ENCODE results near the gene IFT88. TPM values are rescaled to one million over a fixed set of nuclear protein-coding genes. Genes with fewer than 3 reads are reported as not detected.
A peak's percentile ranks its signal among the peaks of the same experiment; 100 is the strongest.
"Not testable (repeated sequence)": the region's sequence is repeated elsewhere in the genome, so short reads cannot be mapped to it uniquely, and the experiment has no call there.

IFT88 gene
- total RNA-seq, 8 experiments from 2014 or later = 8.9 to 31.7 (median 16.0) TPM

DNA sequence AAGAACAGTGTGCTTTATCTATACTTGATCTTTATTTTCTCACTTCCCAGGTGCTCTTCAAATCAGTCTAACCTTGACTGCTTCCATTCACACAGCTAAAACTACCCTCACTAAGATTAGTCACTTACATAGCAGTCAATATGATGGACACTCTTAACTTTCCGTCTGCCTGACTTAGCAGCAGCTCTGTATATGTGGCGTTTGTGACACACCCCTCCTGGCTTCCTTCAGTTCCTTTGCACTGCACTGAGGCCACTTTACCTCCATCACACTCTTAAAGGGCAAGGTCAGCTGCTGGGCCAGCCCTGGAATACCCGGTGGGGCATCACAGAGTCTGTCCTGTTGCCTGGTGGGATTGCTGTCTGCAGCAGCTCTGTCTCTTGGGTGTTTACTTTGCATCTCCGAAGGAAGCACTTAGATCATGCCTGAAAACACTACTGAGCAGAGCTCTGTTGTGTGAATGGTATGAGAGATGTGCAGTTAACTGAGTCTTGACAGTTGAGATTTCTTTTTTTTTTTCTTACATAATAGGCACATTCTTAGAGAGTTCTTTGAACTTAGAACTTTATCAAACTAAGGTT lies 101.0 kb downstream of the IFT88 start:
- peak in 2 of 8 experiments; percentile 36 to 81 for ATAC-seq (replicated peaks in 6 of 8)
- WGBS, 10 experiments = 54 to 86% (median 71%) methylated on average over 1 to 4 of the region's 4 CpGs; no CpG with 5 or more reads in 5 of the 10 experiments
- H3K4me1 ChIP-seq (replicated peaks in 1 of 2) = no peaks in the 10 kb centered on the region
- H3K4me3 ChIP-seq = no peak overlapping the region
- H3K27ac ChIP-seq = no peak overlapping the region
- in situ Hi-C loops (cut with MboI; ENCODE audit: low pct_unique_long_range_greater_than_20kb in 2 of 9, low sequenced_read_pairs in 9 of 9, unreplicated experiment in 9 of 9) = no loop called here

DNA sequence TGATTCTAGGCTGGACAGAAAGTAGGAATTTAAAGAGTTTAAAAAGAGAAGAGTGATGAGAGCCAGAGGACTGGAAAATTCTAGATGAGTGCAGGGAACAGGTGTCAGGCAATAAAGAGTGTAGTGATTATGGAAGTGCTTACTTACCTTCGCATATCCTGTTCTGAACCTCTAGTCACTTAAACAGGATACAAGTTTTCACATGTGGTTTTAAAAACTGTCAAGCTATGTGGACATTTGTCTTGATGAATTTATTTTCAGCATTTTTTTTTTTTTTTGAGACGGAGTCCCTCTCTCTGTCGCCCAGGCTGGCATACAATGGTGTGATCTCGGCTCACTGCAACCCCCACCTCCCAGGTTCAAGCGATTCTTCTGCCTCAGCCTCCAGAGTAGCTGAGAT lies 102.2 kb downstream of the IFT88 start:
- ATAC-seq (replicated peaks in 6 of 8) = no peak
- no peaks in the 10 kb centered on the region for H3K4me1 ChIP-seq (replicated peaks in 1 of 2)
- H3K4me3 ChIP-seq = no peak overlapping the region
- in situ Hi-C loops (cut with MboI; ENCODE audit: low pct_unique_long_range_greater_than_20kb in 2 of 9, low sequenced_read_pairs in 9 of 9, unreplicated experiment in 9 of 9) = no loop called here
- 65 to 100% (median 97%) methylated on average over 1 to 5 of the region's 5 CpGs; no CpG with 5 or more reads in 3 of the 10 experiments for WGBS, 10 experiments
- H3K27ac ChIP-seq = no peak overlapping the region

DNA sequence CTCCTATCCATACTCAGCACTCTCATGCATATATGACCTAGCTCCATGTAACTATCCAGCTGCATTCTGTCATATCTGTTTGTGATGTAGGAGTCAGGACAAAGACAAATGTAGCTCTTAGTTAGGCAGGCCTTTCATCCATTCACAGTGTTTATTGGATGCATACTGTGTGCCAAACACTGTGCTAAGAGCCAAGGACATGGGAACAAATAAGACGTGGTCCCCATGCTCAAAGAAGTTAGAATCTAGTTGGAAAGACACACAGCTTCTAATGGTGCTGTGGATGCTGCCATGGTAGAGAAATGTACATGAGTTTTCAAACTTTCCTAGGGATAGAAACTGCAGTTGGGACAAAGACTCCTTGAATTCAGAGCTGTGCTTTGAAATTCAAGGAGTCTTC lies 104.8 kb downstream of the IFT88 start:
- H3K4me1 ChIP-seq (replicated peaks in 1 of 2) = no peaks in the 10 kb centered on the region
- in situ Hi-C loops (cut with MboI; ENCODE audit: low pct_unique_long_range_greater_than_20kb in 2 of 9, low sequenced_read_pairs in 9 of 9, unreplicated experiment in 9 of 9) = no loop called here
- no peak overlapping the region for H3K27ac ChIP-seq
- 44 to 100% (median 100%) methylated on average over 1 of the region's 1 CpG; no CpG with 5 or more reads in 5 of the 10 experiments for WGBS, 10 experiments
- ATAC-seq (replicated peaks in 6 of 8) = no peak
- H3K4me3 ChIP-seq = no peak overlapping the region

DNA sequence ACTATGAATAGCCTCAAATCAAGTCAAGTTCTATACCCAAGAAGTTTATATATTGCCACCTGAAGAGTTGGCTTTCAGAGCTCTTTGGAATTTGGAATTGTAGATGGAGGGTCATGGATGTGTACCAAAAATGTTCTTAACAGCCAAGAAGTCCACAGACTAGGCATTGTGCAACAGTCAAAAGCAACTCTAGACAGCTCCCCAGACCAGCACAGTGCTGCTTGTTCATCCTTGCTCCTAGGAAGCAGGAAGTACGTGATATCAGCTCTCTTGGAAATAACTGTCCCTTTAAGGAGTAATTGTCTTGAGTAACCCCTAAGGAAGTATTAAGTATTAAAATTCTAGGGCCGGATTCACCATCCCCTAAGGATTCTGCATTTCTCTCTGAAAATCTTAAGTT lies 105.8 kb downstream of the IFT88 start:
- no peaks in the 10 kb centered on the region for H3K4me1 ChIP-seq (replicated peaks in 1 of 2)
- no peak overlapping the region for H3K27ac ChIP-seq
- ATAC-seq (replicated peaks in 6 of 8) = no peak
- no peak overlapping the region for H3K4me3 ChIP-seq
- 0 to 100% (median 63%) methylated on average over 1 to 2 of the region's 2 CpGs; no CpG with 5 or more reads in 3 of the 10 experiments for WGBS, 10 experiments
- in situ Hi-C loops (cut with MboI; ENCODE audit: low pct_unique_long_range_greater_than_20kb in 2 of 9, low sequenced_read_pairs in 9 of 9, unreplicated experiment in 9 of 9) = no loop called here

DNA sequence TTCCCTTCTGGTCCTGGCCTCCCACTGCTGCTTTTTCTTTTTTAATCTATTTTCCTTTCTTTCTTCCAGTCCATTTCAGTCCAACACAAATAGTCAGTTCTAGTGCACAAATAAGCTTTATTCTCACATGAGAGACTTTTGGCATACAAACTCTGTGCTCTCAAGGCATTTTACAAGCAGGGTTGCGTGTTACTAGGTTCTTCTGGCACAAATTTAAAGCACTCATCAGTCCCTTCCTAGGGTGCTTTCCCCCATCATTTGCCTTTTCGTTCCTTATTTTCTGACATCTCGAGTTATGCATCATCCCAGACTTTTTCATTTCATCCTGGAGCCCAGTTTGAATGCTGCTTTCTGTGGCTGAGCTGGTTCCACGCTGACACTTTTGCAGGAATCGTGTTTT lies 106.8 kb downstream of the IFT88 start:
- 17 to 91% (median 85%) methylated on average over 1 to 5 of the region's 5 CpGs for WGBS, 10 experiments
- no peak overlapping the region for H3K27ac ChIP-seq
- in situ Hi-C loops (cut with MboI; ENCODE audit: low pct_unique_long_range_greater_than_20kb in 2 of 9, low sequenced_read_pairs in 9 of 9, unreplicated experiment in 9 of 9) = no loop called here
- no peak for ATAC-seq (replicated peaks in 6 of 8)
- peaks cover 2 to 3% of the 10 kb centered on the region in 2 donors for H3K4me1 ChIP-seq (replicated peaks in 1 of 2)
- no peak overlapping the region for H3K4me3 ChIP-seq

DNA sequence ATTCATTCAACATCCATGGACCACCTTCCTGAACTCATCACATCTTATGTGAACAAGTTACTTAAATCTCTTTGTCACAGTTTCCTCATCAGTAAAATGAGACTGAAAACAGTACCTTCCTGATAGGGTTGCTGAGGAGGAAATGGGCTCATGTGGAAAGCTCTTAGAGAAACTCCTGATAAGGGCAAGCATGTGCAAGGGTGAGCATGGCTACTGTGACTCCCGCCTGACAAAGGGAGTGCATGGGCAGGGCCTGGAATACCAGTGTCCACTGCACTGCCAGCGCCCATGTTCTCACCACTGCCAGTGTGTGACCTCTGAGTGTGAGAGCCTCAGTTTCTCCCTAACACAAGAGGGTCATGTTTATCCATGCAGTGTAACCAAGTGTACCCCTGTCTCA lies 109.3 kb downstream of the IFT88 start:
- Histone ChIP-seq H3K4me3 (no peak overlapping the region), H3K27ac (no peak overlapping the region), H3K4me1 (replicated peaks in 1 of 2) (peaks cover 4 to 5% of the 10 kb centered on the region in 2 donors)
- 81 to 100% (median 100%) methylated on average over 1 to 2 of the region's 2 CpGs; no CpG with 5 or more reads in 5 of the 10 experiments for WGBS, 10 experiments
- in situ Hi-C loops (cut with MboI; ENCODE audit: low pct_unique_long_range_greater_than_20kb in 2 of 9, low sequenced_read_pairs in 9 of 9, unreplicated experiment in 9 of 9) = no loop called here
- ATAC-seq (replicated peaks in 6 of 8) = peak in 1 of 8 experiments; percentile 26

DNA sequence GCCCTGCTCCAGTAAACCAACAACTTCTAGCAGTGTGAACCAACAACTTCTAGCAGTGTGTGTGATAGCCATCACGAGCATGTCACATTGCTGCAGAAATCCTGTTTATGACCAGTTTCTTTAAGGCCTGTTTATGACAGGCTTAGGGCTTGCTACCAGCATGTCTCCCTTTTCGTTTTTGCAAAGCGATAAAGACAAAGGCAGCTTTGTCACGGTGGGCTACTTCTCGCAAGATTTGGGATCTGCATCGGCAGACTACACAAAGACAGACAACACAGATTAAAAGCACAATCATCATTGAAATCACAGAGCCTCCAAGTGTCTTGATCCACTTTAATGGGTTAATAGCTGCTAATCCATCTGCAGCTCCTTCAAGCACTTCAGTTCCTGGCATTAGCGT lies 111.6 kb downstream of the IFT88 start:
- H3K4me1 ChIP-seq (replicated peaks in 1 of 2) = peaks cover 4 to 15% of the 10 kb centered on the region in 2 donors
- H3K27ac ChIP-seq; H3K4me3 ChIP-seq; ATAC-seq (replicated peaks in 6 of 8); in situ Hi-C loops (cut with MboI; ENCODE audit: low pct_unique_long_range_greater_than_20kb in 2 of 9, low sequenced_read_pairs in 9 of 9, unreplicated experiment in 9 of 9): not testable (repeated sequence)
- WGBS, 10 experiments = 24 to 100% (median 71%) methylated on average over 1 to 7 of the region's 7 CpGs; no CpG with 5 or more reads in 1 of the 10 experiments

DNA sequence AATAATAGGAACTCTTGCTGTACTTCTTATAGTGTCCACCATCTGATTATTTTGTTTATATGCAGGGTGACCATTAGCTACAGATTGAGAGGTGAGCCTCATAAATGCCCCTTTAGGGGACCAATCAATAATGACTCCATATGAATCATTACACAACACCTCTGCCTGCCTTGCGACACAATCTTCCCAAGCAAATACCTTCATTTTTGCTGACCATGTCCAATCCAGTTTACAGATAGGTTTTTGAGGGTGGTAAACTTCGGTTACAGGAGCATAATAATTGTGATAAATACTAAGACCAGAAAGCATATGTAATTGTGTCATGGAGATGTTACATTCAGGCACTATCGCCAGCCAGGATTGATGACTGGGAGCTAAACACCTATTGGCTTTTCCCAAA lies 112.9 kb downstream of the IFT88 start:
- no peak overlapping the region for H3K4me3 ChIP-seq
- in situ Hi-C loops (cut with MboI; ENCODE audit: low pct_unique_long_range_greater_than_20kb in 2 of 9, low sequenced_read_pairs in 9 of 9, unreplicated experiment in 9 of 9) = no loop called here

DNA sequence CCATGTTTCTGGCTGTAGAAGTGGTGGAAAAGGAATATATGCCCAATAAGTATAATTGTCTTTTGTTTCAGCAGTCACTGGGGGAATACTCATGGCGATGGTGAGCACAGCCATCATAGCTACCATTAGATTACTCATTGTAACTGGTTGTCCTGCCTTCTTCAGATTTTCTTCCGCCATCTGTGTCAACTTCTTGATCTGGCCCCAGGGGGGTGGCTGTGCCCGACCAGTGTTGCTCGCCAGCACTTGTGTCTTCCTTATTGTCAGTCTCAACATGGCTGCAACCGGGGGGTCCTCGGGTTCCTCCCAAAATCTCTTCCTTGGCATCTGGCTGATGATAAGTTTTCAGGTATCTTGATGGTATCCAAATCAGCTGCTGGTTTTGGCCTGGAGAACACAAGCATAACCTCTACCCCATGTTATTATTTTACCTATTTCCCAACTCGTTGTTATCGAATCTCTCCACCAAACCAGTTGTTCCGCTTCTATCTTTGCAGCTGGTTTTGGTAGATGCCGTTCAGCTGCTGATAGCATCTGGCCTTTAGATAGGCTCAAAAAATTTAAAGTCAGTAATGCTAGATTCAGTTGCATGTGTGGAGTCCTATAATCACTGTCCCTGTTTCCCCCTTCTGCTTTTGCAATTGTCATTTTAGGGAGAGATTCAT lies 113.6 kb downstream of the IFT88 start:
- H3K4me3 ChIP-seq = no peak overlapping the region
- peaks cover 4 to 15% of the 10 kb centered on the region in 2 donors for H3K4me1 ChIP-seq (replicated peaks in 1 of 2)
- 83 to 100% (median 98%) methylated on average over 1 to 10 of the region's 10 CpGs for WGBS, 10 experiments
- H3K27ac ChIP-seq = no peak overlapping the region
- no peak for ATAC-seq (replicated peaks in 6 of 8)
- in situ Hi-C loops (cut with MboI; ENCODE audit: low pct_unique_long_range_greater_than_20kb in 2 of 9, low sequenced_read_pairs in 9 of 9, unreplicated experiment in 9 of 9) = no loop called here

More for the DNA sequence above, 112.9 kb downstream of the IFT88 start:
- Histone ChIP-seq H3K4me1 (replicated peaks in 1 of 2) (peaks cover 4 to 15% of the 10 kb centered on the region in 2 donors), H3K27ac (no peak overlapping the region)
- WGBS, 10 experiments = 57 to 100% (median 100%) methylated on average over 1 to 3 of the region's 3 CpGs; no CpG with 5 or more reads in 3 of the 10 experiments
- ATAC-seq (replicated peaks in 6 of 8) = no peak

DNA sequence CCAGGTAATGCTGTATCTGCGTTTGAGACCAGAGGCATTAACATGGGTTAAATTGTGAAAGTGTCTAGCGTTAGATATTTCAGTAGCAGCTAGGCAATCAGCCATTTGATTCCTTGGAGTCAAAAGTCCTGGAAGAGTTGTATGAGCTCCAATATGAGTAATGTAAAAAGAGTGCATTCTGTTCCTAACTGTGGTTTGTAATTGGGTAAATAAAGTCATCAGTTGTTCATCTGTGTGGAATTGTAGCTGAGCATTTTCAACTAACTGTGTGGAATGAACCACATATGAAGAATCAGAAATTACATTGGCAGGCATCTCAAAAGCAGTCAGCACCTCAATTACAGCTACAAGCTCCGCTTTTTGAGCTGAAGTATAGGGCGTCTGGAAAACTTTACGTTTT lies 114.5 kb downstream of the IFT88 start:
- in situ Hi-C loops (cut with MboI; ENCODE audit: low pct_unique_long_range_greater_than_20kb in 2 of 9, low sequenced_read_pairs in 9 of 9, unreplicated experiment in 9 of 9); H3K27ac ChIP-seq; H3K4me3 ChIP-seq; ATAC-seq (replicated peaks in 6 of 8): not testable (repeated sequence)
- 0 to 100% (median 77%) methylated on average over 1 to 4 of the region's 5 CpGs for WGBS, 10 experiments
- H3K4me1 ChIP-seq (replicated peaks in 1 of 2) = peaks cover 4 to 15% of the 10 kb centered on the region in 2 donors

DNA sequence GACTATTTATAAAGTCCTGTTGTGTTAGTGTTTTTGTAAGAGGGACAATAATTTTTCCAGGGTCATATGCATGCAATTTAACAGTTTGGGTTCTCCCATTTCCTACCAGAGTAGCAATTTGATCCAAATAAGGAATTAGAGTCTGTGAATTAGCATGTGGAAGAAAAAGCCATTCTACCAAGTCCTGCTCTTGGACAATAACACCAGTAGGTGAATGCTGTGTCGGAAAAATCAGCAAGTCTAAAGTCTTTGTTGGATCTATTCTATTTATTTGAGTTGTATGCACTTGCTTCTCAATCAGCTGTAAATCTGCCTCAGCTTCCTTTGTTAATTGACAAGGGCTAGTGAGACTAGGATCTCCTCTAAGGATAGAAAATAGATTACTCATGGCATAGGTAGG lies 115.1 kb downstream of the IFT88 start:
- Histone ChIP-seq H3K4me3 (no peak overlapping the region), H3K4me1 (replicated peaks in 1 of 2) (peaks cover 5 to 15% of the 10 kb centered on the region in 2 donors), H3K27ac (no peak overlapping the region)
- in situ Hi-C loops (cut with MboI; ENCODE audit: low pct_unique_long_range_greater_than_20kb in 2 of 9, low sequenced_read_pairs in 9 of 9, unreplicated experiment in 9 of 9) = no loop called here
- WGBS, 10 experiments = 18 to 90% (median 55%) methylated on average over 1 of the region's 1 CpG; no CpG with 5 or more reads in 6 of the 10 experiments
- ATAC-seq (replicated peaks in 6 of 8) = no peak

DNA sequence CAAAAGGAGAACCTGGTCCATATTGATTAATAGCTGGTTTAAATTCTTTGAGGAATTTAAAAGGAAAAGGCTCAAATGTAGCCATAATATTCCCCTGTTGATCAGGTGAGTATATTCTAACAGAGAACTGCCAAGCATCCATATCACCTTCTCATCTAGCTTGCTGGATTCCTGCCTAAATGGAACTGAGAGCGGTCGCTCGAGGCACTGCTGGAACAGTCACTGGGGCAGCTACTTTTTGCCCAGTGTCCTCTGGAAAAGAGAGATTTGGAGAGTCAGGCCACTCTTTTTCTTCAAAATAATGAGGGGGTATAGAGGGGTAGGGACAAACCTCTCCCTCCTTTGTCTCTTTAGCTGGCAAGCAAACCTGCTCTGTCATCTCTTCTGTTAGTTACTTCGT lies 117.1 kb downstream of the IFT88 start:
- WGBS, 10 experiments = 57 to 95% (median 87%) methylated on average over 1 to 4 of the region's 4 CpGs; no CpG with 5 or more reads in 4 of the 10 experiments
- peaks cover 3 to 12% of the 10 kb centered on the region in 2 donors for H3K4me1 ChIP-seq (replicated peaks in 1 of 2)
- ATAC-seq (replicated peaks in 6 of 8) = no peak
- H3K4me3 ChIP-seq = no peak overlapping the region
- no peak overlapping the region for H3K27ac ChIP-seq
- in situ Hi-C loops (cut with MboI; ENCODE audit: low pct_unique_long_range_greater_than_20kb in 2 of 9, low sequenced_read_pairs in 9 of 9, unreplicated experiment in 9 of 9) = no loop called here

DNA sequence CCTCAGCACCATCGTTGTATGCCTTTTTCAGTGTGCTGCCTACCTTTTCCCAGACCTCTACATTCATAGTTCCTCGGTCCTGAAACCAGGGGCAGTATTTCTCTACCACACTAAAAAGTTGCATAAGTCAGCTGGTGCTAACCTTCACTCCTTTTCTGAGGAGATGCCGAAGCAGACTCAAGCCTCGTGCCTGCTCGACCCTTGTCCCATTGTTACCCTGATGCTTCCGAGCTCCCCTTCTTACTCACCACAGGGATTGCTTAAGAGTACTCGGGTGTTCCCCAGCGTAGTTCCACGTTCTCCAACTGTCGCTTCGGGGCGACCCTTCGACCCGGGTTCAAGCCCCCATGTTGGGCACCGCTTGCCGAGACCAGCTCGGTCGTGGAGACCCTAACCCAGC lies 117.6 kb downstream of the IFT88 start:
- peaks cover 3 to 12% of the 10 kb centered on the region in 2 donors for H3K4me1 ChIP-seq (replicated peaks in 1 of 2)
- in situ Hi-C loops (cut with MboI; ENCODE audit: low pct_unique_long_range_greater_than_20kb in 2 of 9, low sequenced_read_pairs in 9 of 9, unreplicated experiment in 9 of 9) = no loop called here
- H3K27ac ChIP-seq = no peak overlapping the region
- H3K4me3 ChIP-seq = no peak overlapping the region
- WGBS, 10 experiments = 0 to 80% (median 50%) methylated on average over 1 to 11 of the region's 18 CpGs; no CpG with 5 or more reads in 3 of the 10 experiments
- peak in 1 of 8 experiments; percentile 39 for ATAC-seq (replicated peaks in 6 of 8)

All from motor neuron (in vitro differentiated cells).